ENCODE measurements around the gene ETS1.

The ETS1 gene

GRCh38 chr11:128574576-128575011 lies 12.8 kb downstream of the ETS1 start:
- no peak overlapping the region for H3K4me3 ChIP-seq (ENCODE audit: low read depth, low read length)
- in situ Hi-C loops (cut with HindIII; ENCODE audit: low sequenced_read_pairs) = no loop called here
- peak; percentile 27 for DNase-seq (ENCODE audit: low read depth, low spot score)
- TF ChIP-seq CTCF (IDR thresholded peaks at IDR 0.05; ENCODE audit: low read depth, low read length) = no peak

- H3K4me3 ChIP-seq (ENCODE audit: low read depth, low read length) = no peak overlapping the region
- in situ Hi-C loops (cut with HindIII; ENCODE audit: low sequenced_read_pairs) = no loop called here
- DNase-seq (ENCODE audit: low read depth, low spot score) = no peak
These were observed 13.7 kb downstream of the ETS1 start for GRCh38 chr11:128573638-128574037.

GRCh38 chr11:128572965-128573364 lies 14.4 kb downstream of the ETS1 start:
- no peak for TF ChIP-seq CTCF (IDR thresholded peaks at IDR 0.05; ENCODE audit: low read depth, low read length)
- in situ Hi-C loops (cut with HindIII; ENCODE audit: low sequenced_read_pairs) = no loop called here
- no peak for DNase-seq (ENCODE audit: low read depth, low spot score)
- H3K4me3 ChIP-seq (ENCODE audit: low read depth, low read length) = no peak overlapping the region

More at GRCh38 chr11:128573638-128574037, 13.7 kb downstream of the ETS1 start:
- no peak for TF ChIP-seq CTCF (IDR thresholded peaks at IDR 0.05; ENCODE audit: low read depth, low read length)

GRCh38 chr11:128570632-128571031 lies 16.7 kb downstream of the ETS1 start:
- no peak overlapping the region for H3K4me3 ChIP-seq (ENCODE audit: low read depth, low read length)
- TF ChIP-seq CTCF (IDR thresholded peaks at IDR 0.05; ENCODE audit: low read depth, low read length) = no peak
- in situ Hi-C loops (cut with HindIII; ENCODE audit: low sequenced_read_pairs) = no loop called here
- DNase-seq (ENCODE audit: low read depth, low spot score) = no peak

- TF ChIP-seq CTCF (IDR thresholded peaks at IDR 0.05; ENCODE audit: low read depth, low read length) = no peak
- no peak overlapping the region for H3K4me3 ChIP-seq (ENCODE audit: low read depth, low read length)
- in situ Hi-C loops (cut with HindIII; ENCODE audit: low sequenced_read_pairs) = no loop called here
- DNase-seq (ENCODE audit: low read depth, low spot score) = no peak
These were observed 18.1 kb downstream of the ETS1 start for GRCh38 chr11:128569291-128569690.

- DNase-seq (ENCODE audit: low read depth, low spot score) = no peak
- in situ Hi-C loops (cut with HindIII; ENCODE audit: low sequenced_read_pairs) = no loop called here
- no peak overlapping the region for H3K4me3 ChIP-seq (ENCODE audit: low read depth, low read length)
- no peak for TF ChIP-seq CTCF (IDR thresholded peaks at IDR 0.05; ENCODE audit: low read depth, low read length)
These were observed 19.1 kb downstream of the ETS1 start for GRCh38 chr11:128568166-128568778.

Measured in astrocyte of the spinal cord (primary cell).